ENCODE measurements around the gene USP50. TPM values are rescaled to one million over a fixed set of nuclear protein-coding genes. Genes with fewer than 3 reads are reported as not detected.

USP50 gene
- total and polyA plus RNA-seq, 4 donors: 0.42 to 0.93 TPM; not detected in 2

- no peaks in the 10 kb centered on the region for H3K27me3 ChIP-seq (ENCODE audit: control insufficient read depth in 4 of 4, insufficient read depth in 4 of 4, low read length in 3 of 4)
- no peak overlapping the region for H3K27ac ChIP-seq (ENCODE audit: low read depth in 1 of 2, low read length in 2 of 2)
- no peak for TF ChIP-seq GABPA (IDR thresholded peaks at IDR 0.05 in 1 of 2, conservative IDR thresholded peaks at IDR 0.05 in 1 of 2)
- DNase-seq (ENCODE audit: low spot score): no peak
- H3K4me1 ChIP-seq (ENCODE audit: control insufficient read depth in 4 of 4, insufficient read depth in 4 of 4, low read length in 3 of 4): no peaks in the 10 kb centered on the region
- peaks cover 13 to 67% (median 57%) of the 10 kb centered on the region in 4 donors for H3K36me3 ChIP-seq (ENCODE audit: control insufficient read depth in 4 of 4, insufficient read depth in 3 of 4, low read depth in 1 of 4, low read length in 3 of 4)
- 96% methylated on average over 3 of the region's 3 CpGs for WGBS
- H3K9me3 ChIP-seq (ENCODE audit: control insufficient read depth in 4 of 4, low read length in 3 of 4): no peaks in the 10 kb centered on the region
- H3K4me3 ChIP-seq (ENCODE audit: low read depth in 1 of 3, low read length in 3 of 3): no peak overlapping the region
- H3K9ac ChIP-seq (ENCODE audit: low read depth in 1 of 2, low read length in 2 of 2): no peak overlapping the region
Observed at GRCh38 chr15:50493625-50494024, 52.8 kb downstream of the USP50 start.

- H3K27ac ChIP-seq (ENCODE audit: low read depth in 1 of 2, low read length in 2 of 2): no peak overlapping the region
Observed at GRCh38 chr15:50487287-50487686, 59.2 kb downstream of the USP50 start.

More at GRCh38 chr15:50487287-50487686, 59.2 kb downstream of the USP50 start:
- Histone ChIP-seq H3K4me1 (ENCODE audit: control insufficient read depth in 4 of 4, insufficient read depth in 4 of 4, low read length in 3 of 4) (peaks cover 0 to 1% (median 0%) of the 10 kb centered on the region in 4 donors), H3K27me3 (ENCODE audit: control insufficient read depth in 4 of 4, insufficient read depth in 4 of 4, low read length in 3 of 4) (no peaks in the 10 kb centered on the region), H3K36me3 (ENCODE audit: control insufficient read depth in 4 of 4, insufficient read depth in 3 of 4, low read depth in 1 of 4, low read length in 3 of 4) (peaks cover 5 to 40% (median 29%) of the 10 kb centered on the region in 4 donors), H3K4me3 (ENCODE audit: low read depth in 1 of 3, low read length in 3 of 3) (no peak overlapping the region), H3K9me3 (ENCODE audit: control insufficient read depth in 4 of 4, low read length in 3 of 4) (no peaks in the 10 kb centered on the region), H3K9ac (ENCODE audit: low read depth in 1 of 2, low read length in 2 of 2) (no peak overlapping the region)
- no peak for DNase-seq (ENCODE audit: low spot score)
- TF ChIP-seq YY1 (IDR thresholded peaks at IDR 0.05): no peak
- no peak for TF ChIP-seq FOXA2 (IDR thresholded peaks at IDR 0.05)
- TF ChIP-seq TAF1 (conservative IDR thresholded peaks at IDR 0.05): no peak
- TF ChIP-seq ATF3 (IDR thresholded peaks at IDR 0.05): no peak
- TF ChIP-seq ZBTB33 (IDR thresholded peaks at IDR 0.05): no peak
- TF ChIP-seq HNF4G (IDR thresholded peaks at IDR 0.05): no peak
- no peak for TF ChIP-seq HNF4A (conservative IDR thresholded peaks at IDR 0.05)
- no peak for TF ChIP-seq MAX (IDR thresholded peaks at IDR 0.05)
- no peak for TF ChIP-seq JUND (IDR thresholded peaks at IDR 0.05)
- TF ChIP-seq RXRA (IDR thresholded peaks at IDR 0.05): no peak
- no peak for TF ChIP-seq RAD21 (IDR thresholded peaks at IDR 0.05)
- no peak for TF ChIP-seq GABPA (IDR thresholded peaks at IDR 0.05 in 1 of 2, conservative IDR thresholded peaks at IDR 0.05 in 1 of 2)
- TF ChIP-seq CTCF (IDR thresholded peaks at IDR 0.05; ENCODE audit: low read depth, low read length, missing input control): no peak
- TF ChIP-seq REST (IDR thresholded peaks at IDR 0.05): no peak
- no peak for TF ChIP-seq SP1 (IDR thresholded peaks at IDR 0.05)
- TF ChIP-seq EGR1 (IDR thresholded peaks at IDR 0.05; ENCODE audit: low read depth in 2 of 2): no peak
- no peak for TF ChIP-seq NR2F2 (IDR thresholded peaks at IDR 0.05)
- no peak for TF ChIP-seq FOXA1 (IDR thresholded peaks at IDR 0.05)
